ENCODE measurements around the gene SMCO2. TPM values are rescaled to one million over a fixed set of nuclear protein-coding genes. Genes with fewer than 3 reads are reported as not detected.
A peak's percentile ranks its signal among the peaks of the same experiment; 100 is the strongest.

The SMCO2 gene
- total and polyA plus RNA-seq, 10 of the 15 experiments (the other 5 are each of a cell fraction or from before 2014, with no cell fraction given): 0.11 to 2.3 (median 0.67) TPM

DNA sequence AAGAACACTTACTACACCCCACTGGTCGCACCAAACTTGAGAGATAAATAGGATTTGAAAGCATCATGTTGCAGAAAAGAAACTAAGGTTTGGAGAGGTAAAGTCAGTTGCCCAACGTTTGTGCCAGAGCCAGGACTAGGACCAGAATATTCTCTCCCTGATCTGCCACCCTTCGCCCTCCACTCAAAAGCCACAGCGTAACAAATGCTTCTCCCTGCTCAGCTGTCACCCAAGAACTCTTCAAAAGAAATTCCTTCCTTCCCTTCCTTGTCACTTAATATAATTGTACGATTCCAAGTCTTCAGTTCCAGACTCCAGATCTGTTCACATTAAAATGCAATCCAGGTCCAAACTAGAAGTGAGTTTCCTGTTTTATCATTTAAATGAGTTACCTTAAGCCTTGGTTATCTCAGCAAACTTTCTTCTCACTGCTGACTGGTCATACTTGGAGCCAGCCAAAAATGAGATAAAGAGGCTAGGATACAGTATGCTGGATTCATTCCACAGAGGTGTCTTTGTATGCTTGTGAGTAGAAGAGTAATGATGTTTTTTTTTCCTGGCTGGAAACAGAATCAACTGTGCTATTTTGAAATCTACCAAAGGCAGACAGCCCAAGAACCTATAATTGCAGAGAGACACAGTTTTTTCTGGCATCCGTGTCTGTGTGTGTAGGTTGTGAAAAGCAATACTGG is 64.6 kb downstream of the SMCO2 start (continued):
- no peak for TF ChIP-seq PAX5 (IDR thresholded peaks at IDR 0.05; ENCODE audit: borderline replicate concordance, low read depth, low read length)
- TF ChIP-seq POLR2AphosphoS2 (IDR thresholded peaks at IDR 0.05; ENCODE audit: low read depth, low read length): no peak
- no peak for TF ChIP-seq SMC3 (IDR thresholded peaks at IDR 0.05; ENCODE audit: borderline replicate concordance, low read length)
- no peak for TF ChIP-seq SMARCA5 (IDR thresholded peaks at IDR 0.05)
- TF ChIP-seq, protein P1, sequence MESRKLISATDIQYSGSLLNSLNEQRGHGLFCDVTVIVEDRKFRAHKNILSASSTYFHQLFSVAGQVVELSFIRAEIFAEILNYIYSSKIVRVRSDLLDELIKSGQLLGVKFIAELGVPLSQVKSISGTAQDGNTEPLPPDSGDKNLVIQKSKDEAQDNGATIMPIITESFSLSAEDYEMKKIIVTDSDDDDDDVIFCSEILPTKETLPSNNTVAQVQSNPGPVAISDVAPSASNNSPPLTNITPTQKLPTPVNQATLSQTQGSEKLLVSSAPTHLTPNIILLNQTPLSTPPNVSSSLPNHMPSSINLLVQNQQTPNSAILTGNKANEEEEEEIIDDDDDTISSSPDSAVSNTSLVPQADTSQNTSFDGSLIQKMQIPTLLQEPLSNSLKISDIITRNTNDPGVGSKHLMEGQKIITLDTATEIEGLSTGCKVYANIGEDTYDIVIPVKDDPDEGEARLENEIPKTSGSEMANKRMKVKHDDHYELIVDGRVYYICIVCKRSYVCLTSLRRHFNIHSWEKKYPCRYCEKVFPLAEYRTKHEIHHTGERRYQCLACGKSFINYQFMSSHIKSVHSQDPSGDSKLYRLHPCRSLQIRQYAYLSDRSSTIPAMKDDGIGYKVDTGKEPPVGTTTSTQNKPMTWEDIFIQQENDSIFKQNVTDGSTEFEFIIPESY (IDR thresholded peaks at IDR 0.05): no peak
- no peak for TF ChIP-seq POLR2AphosphoS5 (IDR thresholded peaks at IDR 0.05; ENCODE audit: low read length)
- no peak for TF ChIP-seq BCL11A (IDR thresholded peaks at IDR 0.05; ENCODE audit: low read depth, low read length)
- TF ChIP-seq SREBF2 (IDR thresholded peaks at IDR 0.05; ENCODE audit: low read length): no peak

DNA sequence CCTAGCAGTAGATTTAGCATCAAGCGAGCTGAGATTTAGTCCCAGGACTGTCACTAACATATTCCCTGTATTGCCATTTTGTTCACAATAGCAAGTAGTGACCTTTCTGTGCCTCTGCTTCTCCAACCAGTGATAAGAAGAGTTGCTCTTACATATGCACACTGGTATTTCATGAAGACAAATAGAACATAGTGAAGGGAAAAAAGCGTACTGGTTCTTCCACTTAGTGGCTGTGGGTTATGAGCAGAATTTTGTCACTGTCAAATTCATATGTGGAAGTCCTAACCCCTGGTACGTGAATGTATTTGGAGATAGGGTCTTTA is 65.1 kb downstream of the SMCO2 start:
- in situ Hi-C loops (cut with MboI) (no loop called here), intact Hi-C loops (cut with micrococcal nuclease; ENCODE audit: unreplicated experiment) (no loop called here)
- FAIRE-seq (peak; percentile 38), ATAC-seq (no peak), DNase-seq (ENCODE audit: low read depth, low spot score) (no peak)
- BruUV-seq (replicated peaks): no TSS peak
- ChIA-PET RAD21 (ENCODE audit: unreplicated experiment) (no interaction called here), SMC1A (ENCODE audit: uncharacterized antibody, unreplicated experiment) (no interaction called here), POLR2A (no interaction called here), CTCF (no interaction called here)
- H3K4me1 ChIP-seq (ENCODE audit: control insufficient read depth, insufficient read depth, low read length): no peaks in the 10 kb centered on the region
- no peak overlapping the region for H2AFZ ChIP-seq (ENCODE audit: control insufficient read depth, low read depth, low read length)
- no peak for TF ChIP-seq ZNF24 (IDR thresholded peaks at IDR 0.05)
- no peak for TF ChIP-seq POLR2A (IDR thresholded peaks at IDR 0.05; ENCODE audit: low read depth, low read length)
- TF ChIP-seq PML (IDR thresholded peaks at IDR 0.05; ENCODE audit: low read length): no peak
- TF ChIP-seq MXI1 (IDR thresholded peaks at IDR 0.05; ENCODE audit: low read depth, low read length): no peak
- TF ChIP-seq TAF1 (IDR thresholded peaks at IDR 0.05; ENCODE audit: borderline replicate concordance, low read depth, low read length): no peak
- no peak for TF ChIP-seq BCL3 (IDR thresholded peaks at IDR 0.05; ENCODE audit: borderline replicate concordance, insufficient read depth, low read depth, low read length, poor library complexity, severe bottlenecking)
- TF ChIP-seq, protein P2, sequence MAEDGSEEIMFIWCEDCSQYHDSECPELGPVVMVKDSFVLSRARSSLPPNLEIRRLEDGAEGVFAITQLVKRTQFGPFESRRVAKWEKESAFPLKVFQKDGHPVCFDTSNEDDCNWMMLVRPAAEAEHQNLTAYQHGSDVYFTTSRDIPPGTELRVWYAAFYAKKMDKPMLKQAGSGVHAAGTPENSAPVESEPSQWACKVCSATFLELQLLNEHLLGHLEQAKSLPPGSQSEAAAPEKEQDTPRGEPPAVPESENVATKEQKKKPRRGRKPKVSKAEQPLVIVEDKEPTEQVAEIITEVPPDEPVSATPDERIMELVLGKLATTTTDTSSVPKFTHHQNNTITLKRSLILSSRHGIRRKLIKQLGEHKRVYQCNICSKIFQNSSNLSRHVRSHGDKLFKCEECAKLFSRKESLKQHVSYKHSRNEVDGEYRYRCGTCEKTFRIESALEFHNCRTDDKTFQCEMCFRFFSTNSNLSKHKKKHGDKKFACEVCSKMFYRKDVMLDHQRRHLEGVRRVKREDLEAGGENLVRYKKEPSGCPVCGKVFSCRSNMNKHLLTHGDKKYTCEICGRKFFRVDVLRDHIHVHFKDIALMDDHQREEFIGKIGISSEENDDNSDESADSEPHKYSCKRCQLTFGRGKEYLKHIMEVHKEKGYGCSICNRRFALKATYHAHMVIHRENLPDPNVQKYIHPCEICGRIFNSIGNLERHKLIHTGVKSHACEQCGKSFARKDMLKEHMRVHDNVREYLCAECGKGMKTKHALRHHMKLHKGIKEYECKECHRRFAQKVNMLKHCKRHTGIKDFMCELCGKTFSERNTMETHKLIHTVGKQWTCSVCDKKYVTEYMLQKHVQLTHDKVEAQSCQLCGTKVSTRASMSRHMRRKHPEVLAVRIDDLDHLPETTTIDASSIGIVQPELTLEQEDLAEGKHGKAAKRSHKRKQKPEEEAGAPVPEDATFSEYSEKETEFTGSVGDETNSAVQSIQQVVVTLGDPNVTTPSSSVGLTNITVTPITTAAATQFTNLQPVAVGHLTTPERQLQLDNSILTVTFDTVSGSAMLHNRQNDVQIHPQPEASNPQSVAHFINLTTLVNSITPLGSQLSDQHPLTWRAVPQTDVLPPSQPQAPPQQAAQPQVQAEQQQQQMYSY (CRISPR knock-in tag; IDR thresholded peaks at IDR 0.05): no peak
- 50% methylated on average over 3 of the region's 3 CpGs for WGBS (ENCODE audit: insufficient coverage, insufficient replicate concordance, low lambda C conversion rate, missing lambda C conversion rate)
- no peaks in the 10 kb centered on the region for H3K36me3 ChIP-seq (ENCODE audit: control insufficient read depth in 2 of 2, insufficient read depth in 2 of 2, low read length in 1 of 2)
- no peaks in the 10 kb centered on the region for H3K79me2 ChIP-seq (ENCODE audit: control insufficient read depth, insufficient read depth, low read length)
- no peaks in the 10 kb centered on the region for H4K20me1 ChIP-seq (ENCODE audit: control insufficient read depth, insufficient read depth)
- no peak overlapping the region for H3K9ac ChIP-seq (ENCODE audit: control insufficient read depth, insufficient read depth, low read length)
- H3K27ac ChIP-seq (ENCODE audit: control insufficient read depth, insufficient read depth): no peak overlapping the region
- H3K9me3 ChIP-seq (replicated peaks; ENCODE audit: control insufficient read depth, insufficient read depth, low read length): no peaks in the 10 kb centered on the region
- no peaks in the 10 kb centered on the region for H3K27me3 ChIP-seq (replicated peaks in 1 of 2; ENCODE audit: control insufficient read depth in 2 of 2, insufficient read depth in 2 of 2, low read length in 1 of 2)
- H3K4me3 ChIP-seq: no peak overlapping the region
- no peak overlapping the region for H3K4me2 ChIP-seq (ENCODE audit: control insufficient read depth, insufficient read depth)

Measured in GM12878 (cell line).